HG03135 (cell line): ENCODE results near the gene RGS5.

Experiments used
- ATAC-seq: cut with Tn5 transposase; IDR thresholded peaks from one replicate; pipeline ENCODE4 v1.9.1; 2021; ENCODE audit warnings: mild to moderate bottlenecking, moderate library complexity; ENCODE audit not compliant: unreplicated experiment

Gene RGS5

GRCh38 chr1:163093169-163093568 lies 109.5 kb downstream of the RGS5 start:
- ATAC-seq, result no peak
